ENCODE measurements around the gene SSH2.
A peak's percentile ranks its signal among the peaks of the same experiment; 100 is the strongest.

Gene SSH2

GRCh38 chr17:29615048-29615385 lies 315.0 kb downstream of the SSH2 start:
- Histone ChIP-seq H3K4me3 (IDR thresholded peaks at IDR 0.05; ENCODE audit: insufficient read depth, low read depth, low read length) (no peak overlapping the region), H3K79me2 (ENCODE audit: insufficient read depth, low read depth) (no peaks in the 10 kb centered on the region), H2AFZ (ENCODE audit: low read depth) (peak overlapping the region; percentile 70), H3K4me2 (peak overlapping the region; percentile 79), H3K4me1 (ENCODE audit: low read depth, poor library complexity, severe bottlenecking) (peaks cover 44% of the 10 kb centered on the region), H3K27ac (no peak overlapping the region), H4K20me1 (ENCODE audit: insufficient read depth) (no peaks in the 10 kb centered on the region), H3K27me3 (ENCODE audit: insufficient read depth, low read depth) (peaks cover 13% of the 10 kb centered on the region; the same call in 1 of the 2 replicates), H3K9ac (no peak overlapping the region; the same call in 1 of the 2 replicates), H3K36me3 (ENCODE audit: insufficient read depth) (no peaks in the 10 kb centered on the region)
- TF ChIP-seq, protein P1, sequence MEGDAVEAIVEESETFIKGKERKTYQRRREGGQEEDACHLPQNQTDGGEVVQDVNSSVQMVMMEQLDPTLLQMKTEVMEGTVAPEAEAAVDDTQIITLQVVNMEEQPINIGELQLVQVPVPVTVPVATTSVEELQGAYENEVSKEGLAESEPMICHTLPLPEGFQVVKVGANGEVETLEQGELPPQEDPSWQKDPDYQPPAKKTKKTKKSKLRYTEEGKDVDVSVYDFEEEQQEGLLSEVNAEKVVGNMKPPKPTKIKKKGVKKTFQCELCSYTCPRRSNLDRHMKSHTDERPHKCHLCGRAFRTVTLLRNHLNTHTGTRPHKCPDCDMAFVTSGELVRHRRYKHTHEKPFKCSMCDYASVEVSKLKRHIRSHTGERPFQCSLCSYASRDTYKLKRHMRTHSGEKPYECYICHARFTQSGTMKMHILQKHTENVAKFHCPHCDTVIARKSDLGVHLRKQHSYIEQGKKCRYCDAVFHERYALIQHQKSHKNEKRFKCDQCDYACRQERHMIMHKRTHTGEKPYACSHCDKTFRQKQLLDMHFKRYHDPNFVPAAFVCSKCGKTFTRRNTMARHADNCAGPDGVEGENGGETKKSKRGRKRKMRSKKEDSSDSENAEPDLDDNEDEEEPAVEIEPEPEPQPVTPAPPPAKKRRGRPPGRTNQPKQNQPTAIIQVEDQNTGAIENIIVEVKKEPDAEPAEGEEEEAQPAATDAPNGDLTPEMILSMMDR (conservative IDR thresholded peaks at IDR 0.05; ENCODE audit: low read depth, low read length), result no peak

GRCh38 chr17:29614349-29615047 lies 315.5 kb downstream of the SSH2 start:
- H3K4me1 ChIP-seq (ENCODE audit: low read depth, poor library complexity, severe bottlenecking), result peaks cover 43% of the 10 kb centered on the region
- H3K79me2 ChIP-seq (ENCODE audit: insufficient read depth, low read depth), result no peaks in the 10 kb centered on the region
- H3K9ac ChIP-seq, result no peak overlapping the region
- no peak overlapping the region for H3K4me3 ChIP-seq (IDR thresholded peaks at IDR 0.05; ENCODE audit: insufficient read depth, low read depth, low read length)
- H3K27me3 ChIP-seq (ENCODE audit: insufficient read depth, low read depth), result peaks cover 13% of the 10 kb centered on the region; the same call in 1 of the 2 replicates
- H3K4me2 ChIP-seq, result peak overlapping the region; percentile 79
- H3K36me3 ChIP-seq (ENCODE audit: insufficient read depth), result no peaks in the 10 kb centered on the region
- H3K27ac ChIP-seq, result no peak overlapping the region
- no peaks in the 10 kb centered on the region for H4K20me1 ChIP-seq (ENCODE audit: insufficient read depth)
- TF ChIP-seq, protein P1 (conservative IDR thresholded peaks at IDR 0.05; ENCODE audit: low read depth, low read length), result 0 out of 2 replicates have a peak, but pooled peaks have one; percentile 5
- H2AFZ ChIP-seq (ENCODE audit: low read depth), result peak overlapping the region; percentile 70

GRCh38 chr17:29613856-29614255 lies 316.2 kb downstream of the SSH2 start:
- Histone ChIP-seq H3K9ac (peak overlapping the region; percentile 7; the same call in 1 of the 2 replicates), H4K20me1 (ENCODE audit: insufficient read depth) (no peaks in the 10 kb centered on the region), H2AFZ (ENCODE audit: low read depth) (peak overlapping the region; percentile 93; the same call in 1 of the 2 replicates), H3K27ac (no peak overlapping the region), H3K4me2 (peak overlapping the region; percentile 79), H3K4me1 (ENCODE audit: low read depth, poor library complexity, severe bottlenecking) (peaks cover 36% of the 10 kb centered on the region), H3K27me3 (ENCODE audit: insufficient read depth, low read depth) (peaks cover 13% of the 10 kb centered on the region; the same call in 1 of the 2 replicates), H3K36me3 (ENCODE audit: insufficient read depth) (no peaks in the 10 kb centered on the region), H3K79me2 (ENCODE audit: insufficient read depth, low read depth) (no peaks in the 10 kb centered on the region), H3K4me3 (IDR thresholded peaks at IDR 0.05; ENCODE audit: insufficient read depth, low read depth, low read length) (no peak overlapping the region)
- TF ChIP-seq, protein P1 (conservative IDR thresholded peaks at IDR 0.05; ENCODE audit: low read depth, low read length), result no peak

GRCh38 chr17:29613352-29613837 lies 316.6 kb downstream of the SSH2 start:
- peak overlapping the region; percentile 79 for H3K4me2 ChIP-seq
- peak overlapping the region; percentile 16; the same call in 1 of the 2 replicates for H3K9ac ChIP-seq
- H3K27ac ChIP-seq, result no peak overlapping the region
- no peaks in the 10 kb centered on the region for H3K79me2 ChIP-seq (ENCODE audit: insufficient read depth, low read depth)
- peak overlapping the region; percentile 93; the same call in 1 of the 2 replicates for H2AFZ ChIP-seq (ENCODE audit: low read depth)
- H3K36me3 ChIP-seq (ENCODE audit: insufficient read depth), result no peaks in the 10 kb centered on the region
- H3K27me3 ChIP-seq (ENCODE audit: insufficient read depth, low read depth), result peaks cover 13% of the 10 kb centered on the region; the same call in 1 of the 2 replicates
- no peak overlapping the region for H3K4me3 ChIP-seq (IDR thresholded peaks at IDR 0.05; ENCODE audit: insufficient read depth, low read depth, low read length)
- TF ChIP-seq, protein P1 (conservative IDR thresholded peaks at IDR 0.05; ENCODE audit: low read depth, low read length), result peak; percentile 86
- H3K4me1 ChIP-seq (ENCODE audit: low read depth, poor library complexity, severe bottlenecking), result peaks cover 35% of the 10 kb centered on the region
- H4K20me1 ChIP-seq (ENCODE audit: insufficient read depth), result no peaks in the 10 kb centered on the region

All from KMS-11 (cell line).